Esophagus squamous epithelium (tissue), 5 donors: ENCODE results near the gene CASK. TPM values are rescaled to one million over a fixed set of nuclear protein-coding genes. Genes with fewer than 3 reads are reported as not detected.

ENCODE experiments used
- DNase-seq: peaks from one replicate; lab custom pipeline; 2025; lab: John Stamatoyannopoulos, UW
- H3K27ac ChIP-seq, 4 donors: fragments of 200-600 bp; sonication (generic); one replicate each; pipeline ENCODE4 v1.5.1; 2016 to 2019; ENCODE audit warnings: mild to moderate bottlenecking in 1 of 4
- H3K27me3 ChIP-seq, 4 donors: fragments of 200-600 bp; sonication (generic); 1 replicate in 3 of 4; 2 replicates in 1 of 4; pipeline versions ENCODE4 v1.5.1 to v1.6.0; 2017 to 2021; ENCODE audit warnings: antibody characterized with exemption in 1 of 4
- H3K36me3 ChIP-seq, 3 donors: fragments of 200-600 bp; sonication (generic); one replicate each; pipeline ENCODE4 v1.5.1; 2016 to 2019
- H3K4me1 ChIP-seq, 3 donors: fragments of 200-600 bp; sonication (generic); one replicate each; pipeline ENCODE4 v1.5.1; 2017 to 2019
- H3K4me3 ChIP-seq, 4 donors: fragments of 200-600 bp; sonication (generic); 1 replicate in 3 of 4; 2 replicates in 1 of 4; pipeline ENCODE4 v1.5.1; 2016 to 2019; ENCODE audit warnings: mild to moderate bottlenecking in 2 of 4, moderate library complexity in 1 of 4
- H3K9me3 ChIP-seq, 3 donors: fragments of 200-600 bp; sonication (generic); one replicate each; pipeline ENCODE4 v1.5.1; 2016 to 2019
- POLR2A ChIP-seq, 4 donors: fragments of 450-650 bp; IDR thresholded peaks; one replicate each; pipeline ENCODE4 v1.6.1; 2017; ENCODE audit warnings: antibody characterized with exemption in 4 of 4, mild to moderate bottlenecking in 4 of 4, moderate library complexity in 3 of 4
- WGBS, 2 donors: methylation state at CpG; one replicate each; pipeline ENCODE4 v1.1.5; 2018; 5-methylcytosine and 5-hydroxymethylcytosine counted together
- intact Hi-C: fragments of 100-400 bp; cut with DNase I; formaldehyde crosslinking; loops from one replicate; pipeline ENCODE4 v1.15.0; 2022
- small RNA-seq, 4 donors: library from RNA; depleted of rRNA; stranded (forward); fragments of <200 nt; gene quantifications; one replicate each; pipeline ENCODE3, GENCODE V24; 2016
- total RNA-seq, 4 donors: library from RNA; depleted of rRNA; stranded (reverse); fragments of >200 nt; gene quantifications; one replicate each; pipeline ENCODE4 v1.1.0, GENCODE V29; 2016
- TF ChIP-seq, protein P1 (sequence below), 6 experiments: fragments of 450-650 bp in 4 of 6; fragments of 200-600 bp in 2 of 6; sonication (generic) in 2 of 6; IDR thresholded peaks; one replicate each; pipeline ENCODE4 v1.5.1; 2016 to 2019; ENCODE audit warnings: antibody characterized with exemption in 6 of 6, mild to moderate bottlenecking in 4 of 6, moderate library complexity in 4 of 6
- donor health status: DM: yes; HTN: yes; CAD: no.

CASK gene
- total RNA-seq, 4 donors from 2014 or later, result 32.3 to 57.4 (median 36.0) TPM

DNA sequence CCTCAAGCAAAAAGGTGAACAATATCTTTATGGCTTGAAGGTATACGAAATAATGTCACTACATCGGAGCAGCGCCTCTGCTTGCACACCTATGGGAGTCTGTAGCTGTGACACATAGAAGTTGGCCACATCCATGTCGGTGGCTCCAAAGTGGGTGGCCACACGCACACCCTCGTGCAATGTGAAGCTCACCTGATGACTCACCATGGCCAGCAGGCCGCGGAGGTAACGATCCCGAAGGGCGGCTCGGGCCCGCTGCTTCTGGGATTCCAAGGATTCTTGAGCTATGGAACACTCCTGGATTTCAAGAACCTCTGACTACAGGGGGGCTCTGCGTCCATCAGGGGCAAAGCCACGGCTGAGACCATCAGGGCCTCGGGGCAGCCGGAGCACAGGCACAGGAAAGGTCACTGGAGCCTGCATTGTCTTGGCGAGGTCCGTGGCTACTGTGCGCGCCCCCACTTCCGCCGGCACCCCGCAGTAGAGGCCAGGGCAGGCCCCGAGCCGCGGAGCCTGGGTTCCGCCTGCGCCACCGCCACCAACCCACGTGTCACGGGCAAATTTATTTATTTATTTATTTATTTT is 451.0 kb downstream of the CASK start:
- H3K36me3 ChIP-seq, result no peaks in the 10 kb centered on the region
- H3K4me3 ChIP-seq, result no peak overlapping the region
- DNase-seq, result no peak
- no peak for TF ChIP-seq POLR2A (IDR thresholded peaks at IDR 0.05)
- TF ChIP-seq, protein P1, sequence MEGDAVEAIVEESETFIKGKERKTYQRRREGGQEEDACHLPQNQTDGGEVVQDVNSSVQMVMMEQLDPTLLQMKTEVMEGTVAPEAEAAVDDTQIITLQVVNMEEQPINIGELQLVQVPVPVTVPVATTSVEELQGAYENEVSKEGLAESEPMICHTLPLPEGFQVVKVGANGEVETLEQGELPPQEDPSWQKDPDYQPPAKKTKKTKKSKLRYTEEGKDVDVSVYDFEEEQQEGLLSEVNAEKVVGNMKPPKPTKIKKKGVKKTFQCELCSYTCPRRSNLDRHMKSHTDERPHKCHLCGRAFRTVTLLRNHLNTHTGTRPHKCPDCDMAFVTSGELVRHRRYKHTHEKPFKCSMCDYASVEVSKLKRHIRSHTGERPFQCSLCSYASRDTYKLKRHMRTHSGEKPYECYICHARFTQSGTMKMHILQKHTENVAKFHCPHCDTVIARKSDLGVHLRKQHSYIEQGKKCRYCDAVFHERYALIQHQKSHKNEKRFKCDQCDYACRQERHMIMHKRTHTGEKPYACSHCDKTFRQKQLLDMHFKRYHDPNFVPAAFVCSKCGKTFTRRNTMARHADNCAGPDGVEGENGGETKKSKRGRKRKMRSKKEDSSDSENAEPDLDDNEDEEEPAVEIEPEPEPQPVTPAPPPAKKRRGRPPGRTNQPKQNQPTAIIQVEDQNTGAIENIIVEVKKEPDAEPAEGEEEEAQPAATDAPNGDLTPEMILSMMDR (IDR thresholded peaks at IDR 0.05), result no peak
- intact Hi-C loops, result no loop called here
- no peaks in the 10 kb centered on the region for H3K27me3 ChIP-seq
- H3K4me1 ChIP-seq, result peaks cover 0 to 19% (median 0%) of the 10 kb centered on the region in 3 donors
- H3K9me3 ChIP-seq, result no peaks in the 10 kb centered on the region
- no peak overlapping the region for H3K27ac ChIP-seq
- 88 to 95% methylated on average over 9 to 14 of the region's 32 CpGs for WGBS, 2 donors

DNA sequence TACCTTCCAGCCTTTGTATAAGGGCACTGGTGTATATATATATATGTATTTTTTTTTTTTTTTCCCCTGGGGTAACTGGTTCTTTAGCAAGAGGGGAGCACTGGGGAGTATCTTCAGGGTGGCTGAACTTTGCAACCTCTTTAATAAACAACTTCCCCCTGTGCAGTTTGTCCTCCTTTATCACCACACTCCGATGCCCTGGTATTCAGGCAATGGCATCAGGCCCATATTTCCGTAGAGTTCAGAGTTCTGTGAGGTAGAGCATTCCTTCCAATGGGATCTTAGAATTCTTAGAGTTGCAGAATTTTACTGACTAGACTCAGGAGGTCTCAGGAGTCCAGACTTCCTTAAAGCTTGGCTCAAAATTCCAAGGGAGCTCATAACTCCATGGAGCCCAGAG is 451.6 kb downstream of the CASK start:
- Histone ChIP-seq H3K4me3 (no peak overlapping the region), H3K9me3 (no peaks in the 10 kb centered on the region), H3K27me3 (no peaks in the 10 kb centered on the region), H3K4me1 (peaks cover 0 to 19% (median 0%) of the 10 kb centered on the region in 3 donors), H3K27ac (no peak overlapping the region), H3K36me3 (no peaks in the 10 kb centered on the region)
- no peak for TF ChIP-seq POLR2A (IDR thresholded peaks at IDR 0.05)
- TF ChIP-seq, protein P1 (IDR thresholded peaks at IDR 0.05), result no peak
- DNase-seq, result no peak
- intact Hi-C loops, result no loop called here
- no CpG with 5 or more reads among the region's 2 CpGs for WGBS, 2 donors

DNA sequence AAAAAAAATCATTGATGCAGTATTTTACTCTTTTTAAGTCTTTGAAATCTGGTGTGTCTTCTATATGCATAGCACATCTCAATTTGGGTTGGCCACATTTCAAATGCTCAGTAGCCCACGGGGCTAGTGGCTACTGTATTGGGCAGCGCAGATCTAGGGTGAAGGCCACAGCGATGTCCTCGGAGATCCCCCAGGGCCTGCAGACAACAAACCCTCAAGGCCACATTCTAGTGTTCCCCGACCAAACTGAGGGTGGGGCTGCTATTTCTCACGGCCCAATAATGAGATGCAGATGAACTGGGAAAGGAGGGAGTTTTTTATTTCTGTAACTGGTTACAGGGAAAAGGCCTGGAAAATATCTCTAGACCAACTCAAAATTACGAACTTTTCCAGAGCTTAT is 452.6 kb downstream of the CASK start:
- Histone ChIP-seq H3K27ac (no peak overlapping the region), H3K36me3 (no peaks in the 10 kb centered on the region), H3K27me3 (no peaks in the 10 kb centered on the region), H3K4me3 (no peak overlapping the region), H3K9me3 (no peaks in the 10 kb centered on the region), H3K4me1 (peaks cover 0 to 15% (median 0%) of the 10 kb centered on the region in 3 donors)
- TF ChIP-seq POLR2A (IDR thresholded peaks at IDR 0.05), result no peak
- TF ChIP-seq, protein P1 (IDR thresholded peaks at IDR 0.05), result no peak
- WGBS, 2 donors, result 77 to 94% methylated on average over 3 to 7 of the region's 7 CpGs
- DNase-seq, result no peak
- intact Hi-C loops, result no loop called here

DNA sequence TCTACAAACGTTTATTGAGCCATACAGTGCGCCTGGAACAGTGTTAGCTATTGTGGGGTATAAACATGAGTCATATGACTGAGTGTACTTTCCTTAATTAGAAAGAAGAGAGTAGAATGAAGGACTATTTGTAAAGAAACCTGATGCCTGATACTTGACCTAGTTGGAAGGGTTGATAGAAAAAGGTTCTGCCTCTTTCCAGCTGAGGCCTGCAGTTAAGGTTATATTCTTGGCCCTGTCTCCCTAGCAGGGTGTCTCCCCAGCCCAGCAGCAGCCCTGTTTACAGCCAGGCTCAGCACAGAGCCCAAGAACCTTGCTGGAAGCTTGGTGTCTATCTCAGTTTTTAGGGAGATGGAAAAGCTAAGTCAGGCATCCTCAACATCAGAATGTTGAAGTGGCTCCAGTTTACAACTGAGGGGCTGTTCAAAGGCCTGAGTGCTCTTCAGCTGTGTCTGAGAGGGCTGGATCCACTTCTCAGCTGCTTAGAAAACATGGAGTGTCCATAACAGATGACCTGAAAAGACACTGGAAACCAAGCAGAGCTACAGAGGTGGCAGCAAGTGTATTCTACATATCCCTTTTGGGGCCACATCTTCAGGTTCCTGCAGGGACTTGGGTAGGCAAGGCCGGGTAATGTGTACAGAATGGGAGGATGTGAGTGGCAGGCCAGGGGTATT is 454.6 kb downstream of the CASK start:
- peaks cover 0 to 9% (median 0%) of the 10 kb centered on the region in 3 donors for H3K4me1 ChIP-seq
- 51 to 55% methylated on average over 3 of the region's 3 CpGs for WGBS, 2 donors
- no peak overlapping the region for H3K4me3 ChIP-seq
- no peaks in the 10 kb centered on the region for H3K27me3 ChIP-seq
- no peak for TF ChIP-seq POLR2A (IDR thresholded peaks at IDR 0.05)
- TF ChIP-seq, protein P1 (IDR thresholded peaks at IDR 0.05), result no peak
- DNase-seq, result no peak
- intact Hi-C loops, result no loop called here
- H3K27ac ChIP-seq, result peak overlapping the region in 3 of 4 donors; percentile 13 to 30 (median 25)
- H3K36me3 ChIP-seq, result no peaks in the 10 kb centered on the region
- H3K9me3 ChIP-seq, result no peaks in the 10 kb centered on the region

Small RNAs within 50 kb of the gene (small RNA-seq; reads per million reads assigned to genes)
- gene AL353691.2, result 0 reads per million in 4 donors
- 0 reads per million in 4 donors for gene RN7SL144P
- gene RNU6-1321P, result 0 reads per million in 4 donors
- 0 reads per million in 4 donors for gene RNU6-202P

Other genes with a start within 250 kb of the CASK start
- 10 to 100 TPM in 1 of 4 donors, 1 to 10 TPM in 1, under 1 TPM in 2; 0.48 to 17.2 (median 4.9) TPM for gene GPR34, start 234.6 kb downstream of the CASK start, total RNA-seq
- gene GPR82, start 199.4 kb downstream of the CASK start, total RNA-seq, result under 1 TPM; 0.04 to 0.76 (median 0.31) TPM